HG02642 (cell line): ENCODE data around the gene ERN1.

Experiments
- ATAC-seq: cut with Tn5 transposase; IDR thresholded peaks from one replicate; pipeline ENCODE4 v1.9.1; 2021; ENCODE audit warnings: mild to moderate bottlenecking; ENCODE audit not compliant: unreplicated experiment, poor library complexity

The ERN1 gene

GRCh38 chr17:64145751-64146417, 15.9 kb upstream of the ERN1 start:
- ATAC-seq, result peak; percentile 93

- no peak for ATAC-seq
These were observed 15.4 kb upstream of the ERN1 start for GRCh38 chr17:64145375-64145750.

GRCh38 chr17:64139542-64139941, 9.6 kb upstream of the ERN1 start:
- ATAC-seq, result no peak

GRCh38 chr17:64138441-64138840, 8.5 kb upstream of the ERN1 start:
- no peak for ATAC-seq

- no peak for ATAC-seq
These were observed 5.1 kb upstream of the ERN1 start for GRCh38 chr17:64135000-64135399.

- ATAC-seq, result no peak
These were observed 4.4 kb upstream of the ERN1 start for GRCh38 chr17:64134216-64134970.

- no peak for ATAC-seq
These were observed 3.7 kb upstream of the ERN1 start for GRCh38 chr17:64133546-64134215.

GRCh38 chr17:64131606-64132270, 1.8 kb upstream of the ERN1 start:
- no peak for ATAC-seq

- peak; percentile 31 for ATAC-seq
These were observed 636 bp upstream of the ERN1 start for GRCh38 chr17:64130559-64131001.

- no peak for ATAC-seq
These were observed 504 bp downstream of the ERN1 start for GRCh38 chr17:64129515-64129764.

GRCh38 chr17:64128787-64129514, 993 bp downstream of the ERN1 start:
- ATAC-seq, result no peak

GRCh38 chr17:64126918-64127317, 3.0 kb downstream of the ERN1 start:
- no peak for ATAC-seq

GRCh38 chr17:64125937-64126336, 4.0 kb downstream of the ERN1 start:
- no peak for ATAC-seq

- no peak for ATAC-seq
These were observed 5.3 kb downstream of the ERN1 start for GRCh38 chr17:64124609-64125008.

- ATAC-seq, result no peak
These were observed 6.8 kb downstream of the ERN1 start for GRCh38 chr17:64123114-64123513.

GRCh38 chr17:64120972-64121786, 8.8 kb downstream of the ERN1 start:
- ATAC-seq, result peak; percentile 90

- ATAC-seq, result no peak
These were observed 9.7 kb downstream of the ERN1 start for GRCh38 chr17:64120159-64120810.

- ATAC-seq, result no peak
These were observed 11.7 kb downstream of the ERN1 start for GRCh38 chr17:64117981-64118979.
